HepG2 (cell line): ENCODE data around the gene GLDN. TPM values are rescaled to one million over a fixed set of nuclear protein-coding genes. Genes with fewer than 3 reads are reported as not detected.
A peak's percentile ranks its signal among the peaks of the same experiment; 100 is the strongest.

Experiments
- ATAC-seq: fragments of 200-7000 bp; cut with Tn5 transposase; 3 replicates; pipeline ENCODE4 v1.9.1; 2020; ENCODE audit warnings: mild to moderate bottlenecking, moderate library complexity
- BruUV-seq: library from RNA; stranded (reverse); fragments of 400-500 nt; replicated peaks from 2 replicates; lab custom pipeline; 2021; lab: Mats Ljungman, UMichigan
- CTCF ChIA-PET: fragments of 300-600 bp; formaldehyde crosslinking; extraction: SDS; loops from one replicate; lab custom pipeline; 2021; ENCODE audit warnings: low total read pairs, inconsistent platforms, low intra/inter-chr PET ratio; lab: Yijun Ruan, JAX
- POLR2A ChIA-PET: fragments of 350-600 bp; sonication (Branson Sonifier 250); formaldehyde crosslinking; loops from one replicate; lab custom pipeline; 2020; ENCODE audit warnings: antibody characterized with exemption, inconsistent platforms; lab: Yijun Ruan, JAX
- DNase-seq: peaks from one replicate; pipeline ENCODE4 v3.0.0-alpha.2; 2015; ENCODE audit warnings: low spot score
- FAIRE-seq: peaks from 3 replicates; lab custom pipeline; 2011; peaks lifted over from hg19 to GRCh38; lab: Jason Lieb, UNC
- H2AFZ ChIP-seq: one replicate; pipeline ENCODE4 v1.6.1; 2011; ENCODE audit warnings: low read length, inconsistent platforms
- H3K27ac ChIP-seq: fragments of 300-600 bp; 3 replicates; pipeline ENCODE4 v1.8.0; 2011; ENCODE audit warnings: mixed run types, mild to moderate bottlenecking, mixed read lengths, low read length, inconsistent platforms; ENCODE audit not compliant: insufficient read depth; ENCODE audit errors: extremely low read length
- H3K27me3 ChIP-seq, 2 experiments: fragments of 200-600 bp in 1 of 2; 2 replicates in 1 of 2; 3 replicates in 1 of 2; pipeline versions ENCODE4 v1.6.0 to v1.8.0; 2011; ENCODE audit warnings: low read length in 2 of 2, mild to moderate bottlenecking in 2 of 2, moderate library complexity in 2 of 2, inconsistent platforms in 1 of 2; ENCODE audit not compliant: insufficient read depth in 2 of 2, control insufficient read depth in 1 of 2
- H3K36me3 ChIP-seq, 2 experiments: fragments of 200-600 bp in 1 of 2; replicated peaks in 1 of 2; 2 replicates in 1 of 2; 3 replicates in 1 of 2; pipeline versions ENCODE4 v1.5.1 to v1.8.0; 2011; ENCODE audit warnings: low read length in 2 of 2, inconsistent platforms in 1 of 2; ENCODE audit not compliant: insufficient read depth in 2 of 2, control insufficient read depth in 1 of 2
- H3K4me1 ChIP-seq: 2 replicates; pipeline ENCODE4 v1.5.1; 2012; ENCODE audit warnings: low read length, inconsistent platforms; ENCODE audit not compliant: insufficient read depth
- H3K4me2 ChIP-seq: 2 replicates; pipeline ENCODE4 v1.6.0; 2011; ENCODE audit warnings: low read depth, low read length, inconsistent platforms
- H3K4me3 ChIP-seq, 3 experiments: fragments of 200-600 bp in 1 of 3; sonication (generic), shearing (Covaris generic) in 1 of 3; replicated peaks in 1 of 3; 2 replicates each; pipeline ENCODE4 v1.5.1; 2011 to 2016; ENCODE audit warnings: low read length in 3 of 3, inconsistent platforms in 2 of 3, low read depth in 2 of 3, mild to moderate bottlenecking in 2 of 3, control low read depth in 1 of 3, mixed read lengths in 1 of 3; ENCODE audit not compliant: insufficient read depth in 1 of 3
- H3K79me2 ChIP-seq: one replicate; pipeline ENCODE4 v1.6.1; 2011; ENCODE audit warnings: low read length, inconsistent platforms; ENCODE audit not compliant: insufficient read depth
- H3K9ac ChIP-seq: 2 replicates; pipeline ENCODE4 v1.6.0; 2011; ENCODE audit warnings: mild to moderate bottlenecking, low read depth, low read length, inconsistent platforms; ENCODE audit not compliant: insufficient read depth
- H3K9me3 ChIP-seq: 2 replicates; pipeline ENCODE4 v1.5.1; 2012; ENCODE audit warnings: mild to moderate bottlenecking, low read length
- H4K20me1 ChIP-seq: 2 replicates; pipeline ENCODE4 v1.6.0; 2011; ENCODE audit warnings: inconsistent platforms, mild to moderate bottlenecking, low read length, moderate library complexity; ENCODE audit not compliant: insufficient read depth
- ATAD3A ChIP-seq: sonication (generic); formaldehyde crosslinking; IDR thresholded peaks from 2 replicates; pipeline ENCODE4 v1.4.0; 2020; ENCODE audit warnings: missing genetic modification reagents
- BORCS8-MEF2B ChIP-seq: sonication (generic); formaldehyde crosslinking; IDR thresholded peaks from 2 replicates; pipeline ENCODE4 v1.8.0; 2022; ENCODE audit warnings: mild to moderate bottlenecking, missing genetic modification reagents
- BRCA1 ChIP-seq: sonication (generic); formaldehyde crosslinking; IDR thresholded peaks from 2 replicates; pipeline ENCODE4 v1.4.0; 2020; ENCODE audit warnings: missing genetic modification reagents
- HOXA3 ChIP-seq: sonication (generic); formaldehyde crosslinking; IDR thresholded peaks from 2 replicates; pipeline ENCODE4 v1.5.0; 2020; ENCODE audit warnings: missing genetic modification reagents
- MED1 ChIP-seq: sonication (generic); formaldehyde crosslinking; IDR thresholded peaks from 2 replicates; pipeline ENCODE4 v1.4.0; 2020; ENCODE audit warnings: missing genetic modification reagents
- MIER2 ChIP-seq: IDR thresholded peaks from 2 replicates; pipeline ENCODE4 v1.6.1; 2016; ENCODE audit warnings: missing biosample characterization, missing genetic modification reagents
- NR3C1 ChIP-seq: sonication (generic); formaldehyde crosslinking; IDR thresholded peaks from 2 replicates; pipeline ENCODE4 v1.4.0; 2020; ENCODE audit warnings: missing genetic modification reagents
- RXRA ChIP-seq: sonication (generic); formaldehyde crosslinking; IDR thresholded peaks from 2 replicates; pipeline ENCODE4 v1.5.1; 2020; ENCODE audit warnings: missing genetic modification reagents
- SAFB2 ChIP-seq: sonication (generic); formaldehyde crosslinking; IDR thresholded peaks from 2 replicates; pipeline ENCODE4 v1.5.1; 2020; ENCODE audit warnings: missing genetic modification reagents, low read depth, mild to moderate bottlenecking, borderline replicate concordance
- SIX4 ChIP-seq: sonication (generic); formaldehyde crosslinking; IDR thresholded peaks from 2 replicates; pipeline ENCODE4 v1.4.0; 2020; ENCODE audit warnings: missing genetic modification reagents
- SMYD3 ChIP-seq: sonication (generic); formaldehyde crosslinking; IDR thresholded peaks from 2 replicates; pipeline ENCODE4 v1.8.1; 2023; ENCODE audit warnings: mild to moderate bottlenecking, missing genetic modification reagents
- TGIF2 ChIP-seq: IDR thresholded peaks from 2 replicates; pipeline ENCODE4 v1.6.1; 2016; ENCODE audit warnings: control low read depth, missing compliant biosample characterization
- YY1 ChIP-seq: IDR thresholded peaks from 2 replicates; pipeline ENCODE4 v1.6.1; 2011; ENCODE audit warnings: low read length, low read depth, moderate library complexity, mild to moderate bottlenecking; ENCODE audit not compliant: insufficient read depth, insufficient replicate concordance
- ZNF180 ChIP-seq: sonication (generic); formaldehyde crosslinking; IDR thresholded peaks from 2 replicates; pipeline ENCODE4 v1.4.0; 2020; ENCODE audit warnings: low read depth, missing genetic modification reagents, borderline replicate concordance
- ZNF619 ChIP-seq: sonication (generic); formaldehyde crosslinking; IDR thresholded peaks from 2 replicates; pipeline ENCODE4 v1.4.0; 2020; ENCODE audit warnings: mild to moderate bottlenecking, missing genetic modification reagents
- ZNF75D ChIP-seq: sonication (generic); formaldehyde crosslinking; IDR thresholded peaks from 2 replicates; pipeline ENCODE4 v1.8.1; 2023; ENCODE audit warnings: missing genetic modification reagents, mild to moderate bottlenecking, borderline replicate concordance
- ZNF792 ChIP-seq: IDR thresholded peaks from 2 replicates; pipeline ENCODE4 v1.6.1; 2016
- WGBS: methylation state at CpG from one replicate; pipeline ENCODE4 v1.1.6; 2017; ENCODE audit warnings: low lambda C conversion rate; 5-methylcytosine and 5-hydroxymethylcytosine counted together
- in situ Hi-C: cut with HindIII; loops from 2 replicates; pipeline ENCODE4 v1.10.0; 2017; ENCODE audit warnings: low pct_unique_long_range_greater_than_20kb; ENCODE audit not compliant: extremely low pct_ligation_motif_present
- intact Hi-C: fragments of 100-400 bp; cut with micrococcal nuclease; formaldehyde crosslinking; loops from one replicate; pipeline ENCODE4 v1.10.0; 2022; ENCODE audit not compliant: unreplicated experiment
- polyA plus RNA-seq, 8 experiments: library from polyadenylated mRNA; depleted of rRNA in 3 of 8; stranded (reverse) in 7 of 8; unstranded in 1 of 8; fragments of >200 nt; fragmentation: Illumina TruSeq in 4 of 8; extraction: Trizol in 4 of 8; gene quantifications; 2 replicates each; pipeline versions ENCODE4 v1.2.1 to v1.2.3, GENCODE V29; 2011 to 2016; ENCODE audit warnings: low read depth in 4 of 8, missing spikeins in 1 of 8, mixed read lengths in 1 of 8; ENCODE audit not compliant: insufficient read depth in 1 of 8
- total RNA-seq, 5 experiments: library from RNA; depleted of rRNA; stranded (reverse); fragments of >200 nt; fragmentation: Illumina TruSeq; extraction: Trizol; gene quantifications; 2 replicates each; pipeline ENCODE4 v1.2.3, GENCODE V29; 2016; ENCODE audit warnings: low read depth in 1 of 5
- TF ChIP-seq, protein P1 (sequence below): sonication (generic); formaldehyde crosslinking; IDR thresholded peaks from 2 replicates; pipeline ENCODE4 v1.5.0; 2020; ENCODE audit warnings: mild to moderate bottlenecking, missing genetic modification reagents
- TF ChIP-seq, protein P2 (sequence below): sonication (generic); formaldehyde crosslinking; IDR thresholded peaks from 2 replicates; pipeline ENCODE4 v1.8.1; 2023; ENCODE audit warnings: mild to moderate bottlenecking, missing genetic modification reagents
- TF ChIP-seq, protein P3 (sequence below): sonication (generic); formaldehyde crosslinking; IDR thresholded peaks from 2 replicates; pipeline ENCODE4 v1.8.0; 2022; ENCODE audit warnings: missing genetic modification reagents, mild to moderate bottlenecking, borderline replicate concordance

Gene GLDN
- total and polyA plus RNA-seq, 2 of the 13 experiments (the other 11 are each of a cell fraction or from before 2014, with no cell fraction given): 0.86 to 1.0 TPM

DNA sequence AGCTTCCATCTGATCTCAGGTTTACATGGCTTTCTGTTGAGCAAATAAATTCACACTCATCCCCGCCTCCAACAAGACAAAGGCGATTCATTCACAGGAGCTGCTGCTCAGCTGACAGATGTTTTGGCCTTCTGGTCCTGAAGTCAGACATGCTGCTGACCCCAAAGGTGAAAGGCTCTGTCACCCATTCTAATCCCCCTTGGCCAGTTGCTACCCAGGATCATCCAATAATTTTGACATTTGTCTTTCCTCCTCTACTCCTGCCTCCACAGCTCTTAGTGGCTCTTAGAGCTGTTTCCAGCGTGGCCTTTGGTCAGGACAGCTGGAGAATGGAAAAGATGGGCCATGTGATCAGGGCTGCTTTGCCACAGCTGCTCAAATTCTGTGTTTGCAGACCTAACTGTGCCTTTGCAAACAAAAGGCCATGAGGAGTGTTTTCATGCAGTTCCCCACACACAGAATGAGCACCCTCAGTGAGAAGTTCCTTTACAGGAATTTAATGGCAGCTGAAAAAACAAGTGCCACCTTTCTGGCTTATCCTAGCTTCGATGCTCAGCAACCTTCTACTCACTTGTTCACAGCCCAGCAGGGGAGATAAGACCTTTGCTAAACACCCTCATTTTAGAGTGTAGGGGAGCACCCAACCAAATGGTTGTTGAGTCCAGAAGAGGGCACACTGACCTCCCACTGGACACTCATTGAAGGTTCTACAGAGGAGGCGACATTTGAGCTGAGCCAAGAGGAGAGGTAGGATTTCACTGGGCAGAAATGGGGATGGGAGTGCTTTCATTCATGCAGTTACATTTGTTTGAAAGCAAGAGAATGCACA, 42.1 kb upstream of the GLDN start:
- H3K4me2 ChIP-seq: peak overlapping the region; percentile 69
- H3K9ac ChIP-seq: peak overlapping the region; percentile 23; the same call in 1 of the 2 replicates
- ChIA-PET POLR2A (interaction anchor here (1.0 to 2.1 kb wide), 5 partner anchors 11 to 20 kb away, joined by 4 to 19 read pairs (median 5); no protein-coding TSS in a partner anchor), CTCF (no interaction called here)
- H3K27ac ChIP-seq: peak overlapping the region; percentile 63
- in situ Hi-C loops (no loop called here), intact Hi-C loops (loop anchor here (1.0 kb wide), 1 partner anchor 12 kb away; no protein-coding TSS in a partner anchor)
- FAIRE-seq: peak; percentile 93
- WGBS: 12% methylated on average over 5 of the region's 5 CpGs
- H4K20me1 ChIP-seq: no peaks in the 10 kb centered on the region
- H3K4me3 ChIP-seq: peak overlapping the region in 1 of 3 experiments; percentile 34; a peak in 1 of 6 replicates
- no TSS peak for BruUV-seq
- no peaks in the 10 kb centered on the region; a peak in 1 of 5 replicates for H3K27me3 ChIP-seq
- H3K36me3 ChIP-seq: no peaks in the 10 kb centered on the region
- no peaks in the 10 kb centered on the region for H3K79me2 ChIP-seq
- H3K4me1 ChIP-seq: peaks cover 48% of the 10 kb centered on the region
- ATAC-seq: peak; percentile 91
- no peak overlapping the region for H2AFZ ChIP-seq
- DNase-seq: peak; percentile 87
- no peaks in the 10 kb centered on the region for H3K9me3 ChIP-seq
- TF ChIP-seq, protein P1, sequence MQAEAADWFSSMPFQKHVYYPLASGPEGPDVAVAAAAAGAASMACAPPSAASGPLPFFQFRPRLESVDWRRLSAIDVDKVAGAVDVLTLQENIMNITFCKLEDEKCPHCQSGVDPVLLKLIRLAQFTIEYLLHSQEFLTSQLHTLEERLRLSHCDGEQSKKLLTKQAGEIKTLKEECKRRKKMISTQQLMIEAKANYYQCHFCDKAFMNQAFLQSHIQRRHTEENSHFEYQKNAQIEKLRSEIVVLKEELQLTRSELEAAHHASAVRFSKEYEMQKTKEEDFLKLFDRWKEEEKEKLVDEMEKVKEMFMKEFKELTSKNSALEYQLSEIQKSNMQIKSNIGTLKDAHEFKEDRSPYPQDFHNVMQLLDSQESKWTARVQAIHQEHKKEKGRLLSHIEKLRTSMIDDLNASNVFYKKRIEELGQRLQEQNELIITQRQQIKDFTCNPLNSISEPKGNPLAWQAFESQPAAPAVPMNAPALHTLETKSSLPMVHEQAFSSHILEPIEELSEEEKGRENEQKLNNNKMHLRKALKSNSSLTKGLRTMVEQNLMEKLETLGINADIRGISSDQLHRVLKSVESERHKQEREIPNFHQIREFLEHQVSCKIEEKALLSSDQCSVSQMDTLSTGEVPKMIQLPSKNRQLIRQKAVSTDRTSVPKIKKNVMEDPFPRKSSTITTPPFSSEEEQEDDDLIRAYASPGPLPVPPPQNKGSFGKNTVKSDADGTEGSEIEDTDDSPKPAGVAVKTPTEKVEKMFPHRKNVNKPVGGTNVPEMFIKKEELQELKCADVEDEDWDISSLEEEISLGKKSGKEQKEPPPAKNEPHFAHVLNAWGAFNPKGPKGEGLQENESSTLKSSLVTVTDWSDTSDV: no peak
- no peak; the same call in 1 of the 2 replicates for TF ChIP-seq SIX4 (CRISPR knock-in tag)
- TF ChIP-seq YY1: no peak
- TF ChIP-seq, protein P2, sequence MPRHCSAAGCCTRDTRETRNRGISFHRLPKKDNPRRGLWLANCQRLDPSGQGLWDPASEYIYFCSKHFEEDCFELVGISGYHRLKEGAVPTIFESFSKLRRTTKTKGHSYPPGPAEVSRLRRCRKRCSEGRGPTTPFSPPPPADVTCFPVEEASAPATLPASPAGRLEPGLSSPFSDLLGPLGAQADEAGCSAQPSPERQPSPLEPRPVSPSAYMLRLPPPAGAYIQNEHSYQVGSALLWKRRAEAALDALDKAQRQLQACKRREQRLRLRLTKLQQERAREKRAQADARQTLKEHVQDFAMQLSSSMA (CRISPR knock-in tag): no peak
- peak; percentile 19; the same call in 1 of the 2 replicates for TF ChIP-seq MIER2
- TF ChIP-seq, protein P3, sequence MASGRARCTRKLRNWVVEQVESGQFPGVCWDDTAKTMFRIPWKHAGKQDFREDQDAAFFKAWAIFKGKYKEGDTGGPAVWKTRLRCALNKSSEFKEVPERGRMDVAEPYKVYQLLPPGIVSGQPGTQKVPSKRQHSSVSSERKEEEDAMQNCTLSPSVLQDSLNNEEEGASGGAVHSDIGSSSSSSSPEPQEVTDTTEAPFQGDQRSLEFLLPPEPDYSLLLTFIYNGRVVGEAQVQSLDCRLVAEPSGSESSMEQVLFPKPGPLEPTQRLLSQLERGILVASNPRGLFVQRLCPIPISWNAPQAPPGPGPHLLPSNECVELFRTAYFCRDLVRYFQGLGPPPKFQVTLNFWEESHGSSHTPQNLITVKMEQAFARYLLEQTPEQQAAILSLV (CRISPR knock-in tag): peak; percentile 57; the same call in 1 of the 2 replicates
- no peak; the same call in 1 of the 2 replicates for TF ChIP-seq HOXA3
- TF ChIP-seq ZNF792: 0 out of 2 replicates have a peak, but pooled peaks have one; percentile 10
- TF ChIP-seq NR3C1 (CRISPR knock-in tag): no peak
- no peak for TF ChIP-seq ZNF180 (CRISPR knock-in tag)
- 0 out of 2 replicates have a peak, but pooled peaks have one; percentile 34 for TF ChIP-seq BORCS8-MEF2B (CRISPR knock-in tag)
- no peak for TF ChIP-seq SAFB2 (CRISPR knock-in tag)
- 0 out of 2 replicates have a peak, but pooled peaks have one; percentile 54 for TF ChIP-seq SMYD3 (CRISPR knock-in tag)
- TF ChIP-seq ZNF619: no peak
- TF ChIP-seq BRCA1 (CRISPR knock-in tag): no peak
- peak; percentile 30; the same call in 1 of the 2 replicates for TF ChIP-seq RXRA (CRISPR knock-in tag)
- TF ChIP-seq MED1 (CRISPR knock-in tag): peak; percentile 44
- no peak for TF ChIP-seq ATAD3A (CRISPR knock-in tag)
- TF ChIP-seq ZNF75D (CRISPR knock-in tag): no peak
- TF ChIP-seq TGIF2: no peak; the same call in 1 of the 2 replicates
